ENCODE results near the gene FGF12.
"Not testable (repeated sequence)": the region's sequence is repeated elsewhere in the genome, so short reads cannot be mapped to it uniquely, and the experiment has no call there.

The FGF12 gene

GRCh38 chr3:192597506-192597905 lies 129.8 kb downstream of the FGF12 start:
- DNase-seq (ENCODE audit: low read depth in 2 of 2, low spot score in 1 of 2), result no peak

GRCh38 chr3:192578729-192579128 lies 148.6 kb downstream of the FGF12 start:
- no peak for DNase-seq (ENCODE audit: low read depth in 2 of 2, low spot score in 1 of 2)

- no peak for DNase-seq (ENCODE audit: low read depth in 2 of 2, low spot score in 1 of 2)
Observed at GRCh38 chr3:192577811-192578210, 149.5 kb downstream of the FGF12 start.

GRCh38 chr3:192577271-192577670 lies 150.1 kb downstream of the FGF12 start:
- no peak for DNase-seq (ENCODE audit: low read depth in 2 of 2, low spot score in 1 of 2)

- not testable (repeated sequence) for DNase-seq (ENCODE audit: low read depth in 2 of 2, low spot score in 1 of 2)
Observed at GRCh38 chr3:192576704-192577103, 150.6 kb downstream of the FGF12 start.

- no peak for DNase-seq (ENCODE audit: low read depth in 2 of 2, low spot score in 1 of 2)
Observed at GRCh38 chr3:192575879-192576506, 151.3 kb downstream of the FGF12 start.

GRCh38 chr3:192573240-192573639 lies 154.1 kb downstream of the FGF12 start:
- DNase-seq (ENCODE audit: low read depth in 2 of 2, low spot score in 1 of 2), result no peak

- no peak for DNase-seq (ENCODE audit: low read depth in 2 of 2, low spot score in 1 of 2)
Observed at GRCh38 chr3:192570821-192571791, 156.2 kb downstream of the FGF12 start.

- no peak for DNase-seq (ENCODE audit: low read depth in 2 of 2, low spot score in 1 of 2)
Observed at GRCh38 chr3:192570315-192570714, 157.0 kb downstream of the FGF12 start.

- peak in 1 of 2 donors; percentile 7 for DNase-seq (ENCODE audit: low read depth in 2 of 2, low spot score in 1 of 2)
Observed at GRCh38 chr3:192566706-192567290, 160.5 kb downstream of the FGF12 start.

GRCh38 chr3:192564611-192565010 lies 162.7 kb downstream of the FGF12 start:
- DNase-seq (ENCODE audit: low read depth in 2 of 2, low spot score in 1 of 2), result no peak

GRCh38 chr3:192563417-192563816 lies 163.9 kb downstream of the FGF12 start:
- DNase-seq (ENCODE audit: low read depth in 2 of 2, low spot score in 1 of 2), result no peak

- no peak for DNase-seq (ENCODE audit: low read depth in 2 of 2, low spot score in 1 of 2)
Observed at GRCh38 chr3:192553707-192554106, 173.6 kb downstream of the FGF12 start.

GRCh38 chr3:192550356-192550755 lies 177.0 kb downstream of the FGF12 start:
- no peak for DNase-seq (ENCODE audit: low read depth in 2 of 2, low spot score in 1 of 2)

- DNase-seq (ENCODE audit: low read depth in 2 of 2, low spot score in 1 of 2), result no peak
Observed at GRCh38 chr3:192545333-192545732, 182.0 kb downstream of the FGF12 start.

- no peak for DNase-seq (ENCODE audit: low read depth in 2 of 2, low spot score in 1 of 2)
Observed at GRCh38 chr3:192543163-192543562, 184.2 kb downstream of the FGF12 start.

- DNase-seq (ENCODE audit: low read depth in 2 of 2, low spot score in 1 of 2), result no peak
Observed at GRCh38 chr3:192516820-192517219, 210.5 kb downstream of the FGF12 start.

- DNase-seq (ENCODE audit: low read depth in 2 of 2, low spot score in 1 of 2), result no peak
Observed at GRCh38 chr3:192515664-192516045, 211.7 kb downstream of the FGF12 start.

GRCh38 chr3:192514754-192515663 lies 212.3 kb downstream of the FGF12 start:
- no peak for DNase-seq (ENCODE audit: low read depth in 2 of 2, low spot score in 1 of 2)

GRCh38 chr3:192514081-192514753 lies 213.1 kb downstream of the FGF12 start:
- DNase-seq (ENCODE audit: low read depth in 2 of 2, low spot score in 1 of 2), result no peak

Measured in stimulated activated CD8-positive, alpha-beta memory T cell treated with anti-CD3 and anti-CD28 coated beads, Interleukin-4, amount 100 ng/mL, for 1 hour (primary cell).